Heart right ventricle (tissue), 16 donors: ENCODE measurements around the gene GRB14. TPM values are rescaled to one million over a fixed set of nuclear protein-coding genes. Genes with fewer than 3 reads are reported as not detected.
"Not testable (repeated sequence)": the region's sequence is repeated elsewhere in the genome, so short reads cannot be mapped to it uniquely, and the experiment has no call there.

ENCODE experiments used
- ATAC-seq, 8 donors: fragments of 200-7000 bp; cut with Tn5 transposase; one replicate each; pipeline ENCODE4 v1.9.1; 2020; ENCODE audit warnings: mild to moderate bottlenecking in 8 of 8, moderate library complexity in 8 of 8, moderate number of reproducible peaks in 1 of 8
- DNase-seq, 2 donors: peaks; one replicate each; pipeline ENCODE4 v3.0.0-alpha.2; 2020
- H3K27ac ChIP-seq, 10 donors: fragments of 200-600 bp; sonication (generic) in 2 of 10; one replicate each; pipeline versions ENCODE4 v1.5.0 to v1.8.0; 2020 to 2022; ENCODE audit warnings: mild to moderate bottlenecking in 3 of 10
- H3K27me3 ChIP-seq, 7 donors: fragments of 200-600 bp; one replicate each; pipeline ENCODE4 v1.8.0; 2021 to 2022; ENCODE audit warnings: mild to moderate bottlenecking in 2 of 7
- H3K36me3 ChIP-seq, 9 donors: fragments of 200-600 bp; sonication (generic) in 1 of 9; one replicate each; pipeline versions ENCODE4 v1.5.0 to v1.8.0; 2020 to 2022; ENCODE audit warnings: mild to moderate bottlenecking in 2 of 9
- H3K4me1 ChIP-seq, 9 donors: fragments of 200-600 bp; sonication (generic) in 1 of 9; one replicate each; pipeline versions ENCODE4 v1.5.0 to v1.8.0; 2020 to 2022; ENCODE audit warnings: mild to moderate bottlenecking in 4 of 9
- H3K4me3 ChIP-seq, 10 donors: fragments of 200-600 bp; sonication (generic) in 2 of 10; one replicate each; pipeline versions ENCODE4 v1.5.0 to v1.8.0; 2020 to 2022; ENCODE audit warnings: mild to moderate bottlenecking in 7 of 10, moderate library complexity in 2 of 10
- H3K9me3 ChIP-seq, 11 donors: fragments of 200-600 bp in 10 of 11; sonication (generic) in 2 of 11; one replicate each; pipeline versions ENCODE4 v1.5.0 to v1.8.0; 2013 to 2022; ENCODE audit warnings: mild to moderate bottlenecking in 2 of 11, control low read depth in 1 of 11, moderate library complexity in 1 of 11
- CTCF ChIP-seq, 9 donors: fragments of 200-600 bp; sonication (generic) in 2 of 9; IDR thresholded peaks; one replicate each; pipeline versions ENCODE4 v1.5.0 to v1.8.0; 2021 to 2022; ENCODE audit warnings: antibody characterized with exemption in 9 of 9, mild to moderate bottlenecking in 5 of 9, moderate library complexity in 1 of 9
- WGBS, 2 donors: extraction: QIAGEN DNeasy Blood & Tissue Kit; methylation state at CpG; one replicate each; pipeline ENCODE4 v1.1.7; 2013; ENCODE audit warnings: inconsistent platforms in 1 of 2; 5-methylcytosine and 5-hydroxymethylcytosine counted together
- intact Hi-C, 10 donors: fragments of 100-400 bp; cut with DNase I; formaldehyde crosslinking; loops; one replicate each; pipeline versions ENCODE4 v1.11.1 to v1.14.2; 2022
- polyA plus RNA-seq, 2 donors: library from polyadenylated mRNA; stranded (reverse); fragments of 200-250 nt; gene quantifications; one replicate each; pipeline ENCODE4 v1.2.3, GENCODE V29; 2013
- total RNA-seq, 10 donors: library from RNA; stranded (reverse); fragmentation: NEBNext Ultra II Directional in 3 of 10; extraction: Animal tissue kit (Norgen Biotek cat#: 25700) in 3 of 10; gene quantifications; one replicate each; pipeline versions ENCODE4 v1.2.1 to v1.2.4, GENCODE V29; 2021 to 2023
- donor health status: Arrhythmogenic right ventricular cardiomyopathy.
- donor health status: ischemic (EF 13 %, LVEDD 7.1; RV severe dilation, severe dysfunction).
- donor health status: healthy with polysubstance abuse.
- donor health status: DM: no; HTN: yes; CAD: no.
- donor health status: DM: no; HTN: no; CAD: no.
- donor health status: ischemic (EF 25% LVEDD 6.9; RV normal size, moderate dysfunction).
- donor health status: ischemic (EF 25% LVEDD 5.7; RV mildly dilated, moderate dysfunction).
- donor health status: healthy.
- donor health status: DM: yes; HTN: yes; CAD: no.
- donor health status: Ischemic cardiomyopathy.
- donor health status: ischemic (EF 35%, LVEDD 5.7; RV mildly dilated, moderate dysfunction).
- donor health status: nonischemic (EF 11% LVEDD 7.7; RV severe dilation, severe dysfunction).
- donor health status: DM: yes; HTN: yes; CAD: no.
- donor health status: PGD.
- donor health status: ischemic (EF 29% LVEDD 5.4; RV normal size, mild dysfunction).
- donor health status: nonischemic (EF 23%, LVEDD 6.1; RV moderate dilation, normal function).

The GRB14 gene
- total and polyA plus RNA-seq, 12 donors = 3.8 to 112 (median 9.2) TPM

GRCh38 chr2:164478205-164478604 lies 143.1 kb downstream of the GRB14 start:
- intact Hi-C loops = loop anchor here in 4 of 10 donors (5.0 kb wide), 3 partner anchors 1291 to 1586 kb away; no protein-coding TSS in a partner anchor
- WGBS, 2 donors = 49 to 88% methylated on average over 2 of the region's 2 CpGs
- no peak for ATAC-seq

GRCh38 chr2:164474873-164475272 lies 146.4 kb downstream of the GRB14 start:
- no peak for ATAC-seq
- Histone ChIP-seq H3K4me1 (no peaks in the 10 kb centered on the region), H3K9me3 (no peaks in the 10 kb centered on the region), H3K27me3 (no peaks in the 10 kb centered on the region), H3K4me3 (no peak overlapping the region), H3K36me3 (no peaks in the 10 kb centered on the region), H3K27ac (no peak overlapping the region)
- intact Hi-C loops = loop anchor here in 4 of 10 donors (5.0 kb wide), 3 partner anchors 1288 to 1583 kb away; no protein-coding TSS in a partner anchor
- no peak for DNase-seq
- no peak for TF ChIP-seq CTCF (IDR thresholded peaks at IDR 0.05)

More at GRCh38 chr2:164478205-164478604, 143.1 kb downstream of the GRB14 start:
- H3K4me3 ChIP-seq = no peak overlapping the region
- H3K9me3 ChIP-seq = no peaks in the 10 kb centered on the region
- H3K4me1 ChIP-seq = no peaks in the 10 kb centered on the region
- no peaks in the 10 kb centered on the region for H3K36me3 ChIP-seq
- TF ChIP-seq CTCF (IDR thresholded peaks at IDR 0.05) = no peak
- H3K27me3 ChIP-seq = no peaks in the 10 kb centered on the region
- H3K27ac ChIP-seq = no peak overlapping the region
- DNase-seq = no peak

GRCh38 chr2:164473021-164473420 lies 148.3 kb downstream of the GRB14 start:
- no peak for DNase-seq
- TF ChIP-seq CTCF (IDR thresholded peaks at IDR 0.05) = no peak
- Histone ChIP-seq H3K4me1 (no peaks in the 10 kb centered on the region), H3K9me3 (no peaks in the 10 kb centered on the region), H3K36me3 (no peaks in the 10 kb centered on the region), H3K27me3 (no peaks in the 10 kb centered on the region), H3K27ac (no peak overlapping the region), H3K4me3 (no peak overlapping the region)
- ATAC-seq = no peak
- intact Hi-C loops = loop anchor here in 1 of 10 donors (1.0 kb wide), 1 partner anchor 9 kb away; no protein-coding TSS in a partner anchor
- WGBS, 2 donors = 60 to 65% methylated on average over 1 of the region's 1 CpG

- H3K4me3 ChIP-seq, intact Hi-C loops, H3K4me1 ChIP-seq, H3K27me3 ChIP-seq, H3K9me3 ChIP-seq, ATAC-seq, H3K27ac ChIP-seq, DNase-seq, H3K36me3 ChIP-seq: not testable (repeated sequence)
- WGBS, 2 donors = 91% methylated on average over 2 of the region's 2 CpGs
Measured at GRCh38 chr2:164465047-164465446, 156.2 kb downstream of the GRB14 start.

- Histone ChIP-seq H3K4me3 (no peak overlapping the region), H3K9me3 (no peaks in the 10 kb centered on the region), H3K27me3 (no peaks in the 10 kb centered on the region), H3K4me1 (no peaks in the 10 kb centered on the region), H3K36me3 (no peaks in the 10 kb centered on the region), H3K27ac (no peak overlapping the region)
- no peak for TF ChIP-seq CTCF (IDR thresholded peaks at IDR 0.05)
- DNase-seq (no peak), ATAC-seq (no peak)
- intact Hi-C loops = loop anchor here in 1 of 10 donors (1.0 kb wide), 1 partner anchor 9 kb away; no protein-coding TSS in a partner anchor
- WGBS, 2 donors = 80 to 88% methylated on average over 5 of the region's 5 CpGs
Measured at GRCh38 chr2:164464376-164464775, 156.9 kb downstream of the GRB14 start.
